Left lung (tissue), 10 donors: ENCODE results near the gene DRP2. TPM values are rescaled to one million over a fixed set of nuclear protein-coding genes. Genes with fewer than 3 reads are reported as not detected.

Experiments
- ATAC-seq: fragments of 200-7000 bp; cut with Tn5 transposase; one replicate; pipeline ENCODE4 v1.9.1; 2020; ENCODE audit warnings: moderate library complexity
- DNase-seq, 4 donors: peaks; one replicate each; pipeline ENCODE4 v3.0.0-alpha.2; 2013 to 2020
- H3K27ac ChIP-seq, 2 donors: fragments of 200-600 bp; sonication (generic) in 1 of 2; one replicate each; pipeline versions ENCODE4 v1.5.0 to v1.8.0; 2020 to 2021
- H3K27me3 ChIP-seq, 2 donors: fragments of 200-600 bp; sonication (generic) in 1 of 2; one replicate each; pipeline versions ENCODE4 v1.5.0 to v1.8.0; 2020 to 2021
- H3K36me3 ChIP-seq, 2 donors: fragments of 200-600 bp; sonication (generic) in 1 of 2; one replicate each; pipeline versions ENCODE4 v1.5.0 to v1.8.0; 2020 to 2021
- H3K4me1 ChIP-seq, 2 donors: fragments of 200-600 bp; one replicate each; pipeline ENCODE4 v1.8.0; 2021
- H3K4me3 ChIP-seq, 2 donors: fragments of 200-600 bp; sonication (generic) in 1 of 2; one replicate each; pipeline versions ENCODE4 v1.5.0 to v1.8.0; 2020 to 2021; ENCODE audit warnings: mild to moderate bottlenecking in 1 of 2
- H3K9me3 ChIP-seq, 2 donors: fragments of 200-600 bp; sonication (generic) in 1 of 2; one replicate each; pipeline versions ENCODE4 v1.5.0 to v1.8.0; 2020 to 2021
- CTCF ChIP-seq, 2 donors: fragments of 200-600 bp; sonication (generic) in 1 of 2; IDR thresholded peaks; one replicate each; pipeline versions ENCODE4 v1.5.0 to v1.8.0; 2021; ENCODE audit warnings: antibody characterized with exemption in 2 of 2
- intact Hi-C, 2 donors: fragments of 100-400 bp; cut with DNase I; formaldehyde crosslinking; loops; one replicate each; pipeline versions ENCODE4 v1.11.2 to v1.14.2; 2022
- polyA plus RNA-seq, 6 donors: library from polyadenylated mRNA; unstranded; fragments of 120-200 nt; gene quantifications; one replicate each; pipeline ENCODE4 v1.2.1, GENCODE V29; 2013; ENCODE audit not compliant: insufficient read length in 6 of 6
- total RNA-seq, 2 donors: library from RNA; stranded (reverse); fragmentation: NEBNext Ultra II Directional; extraction: Animal tissue kit (Norgen Biotek cat#: 25700); gene quantifications; one replicate each; pipeline ENCODE4 v1.2.1, GENCODE V29; 2021
- donor health status: DM: no; HTN: yes; CAD: no.
- donor health status: DM: no; HTN: no; CAD: no.

DRP2 gene
- total and polyA plus RNA-seq, 8 donors: 0.08 to 2.3 (median 1.8) TPM

GRCh38 chrX:101232316-101232715, 12.7 kb downstream of the DRP2 start:
- TF ChIP-seq CTCF (IDR thresholded peaks at IDR 0.05): no peak
- Histone ChIP-seq H3K9me3 (no peaks in the 10 kb centered on the region), H3K4me3 (no peak overlapping the region), H3K36me3 (no peaks in the 10 kb centered on the region), H3K27me3 (peaks cover 0 to 5% of the 10 kb centered on the region in 2 donors), H3K27ac (no peak overlapping the region), H3K4me1 (no peaks in the 10 kb centered on the region)
- no peak for DNase-seq
- intact Hi-C loops: no loop called here
- ATAC-seq: no peak

GRCh38 chrX:101237041-101237440, 17.5 kb downstream of the DRP2 start:
- TF ChIP-seq CTCF (IDR thresholded peaks at IDR 0.05): no peak
- intact Hi-C loops: no loop called here
- no peaks in the 10 kb centered on the region for H3K4me1 ChIP-seq
- H3K27ac ChIP-seq: no peak overlapping the region
- no peaks in the 10 kb centered on the region for H3K36me3 ChIP-seq
- no peak for DNase-seq
- peaks cover 0 to 5% of the 10 kb centered on the region in 2 donors for H3K27me3 ChIP-seq
- ATAC-seq: no peak
- no peak overlapping the region for H3K4me3 ChIP-seq
- H3K9me3 ChIP-seq: no peaks in the 10 kb centered on the region

- no peak for ATAC-seq
These were observed 21.9 kb downstream of the DRP2 start for GRCh38 chrX:101241531-101241930.

GRCh38 chrX:101252634-101253033, 33.0 kb downstream of the DRP2 start:
- DNase-seq (no peak), ATAC-seq (no peak)
- intact Hi-C loops: no loop called here
- Histone ChIP-seq H3K36me3 (no peaks in the 10 kb centered on the region), H3K9me3 (no peaks in the 10 kb centered on the region), H3K4me1 (no peaks in the 10 kb centered on the region), H3K27ac (no peak overlapping the region), H3K27me3 (no peaks in the 10 kb centered on the region), H3K4me3 (no peak overlapping the region)
- no peak for TF ChIP-seq CTCF (IDR thresholded peaks at IDR 0.05)

More at GRCh38 chrX:101241531-101241930, 21.9 kb downstream of the DRP2 start:
- H3K4me1 ChIP-seq: no peaks in the 10 kb centered on the region
- intact Hi-C loops: no loop called here
- no peak overlapping the region for H3K27ac ChIP-seq
- no peak for DNase-seq
- H3K9me3 ChIP-seq: no peaks in the 10 kb centered on the region
- no peak for TF ChIP-seq CTCF (IDR thresholded peaks at IDR 0.05)
- no peaks in the 10 kb centered on the region for H3K27me3 ChIP-seq
- H3K36me3 ChIP-seq: no peaks in the 10 kb centered on the region
- no peak overlapping the region for H3K4me3 ChIP-seq

- H3K9me3 ChIP-seq: no peaks in the 10 kb centered on the region
- no peak for TF ChIP-seq CTCF (IDR thresholded peaks at IDR 0.05)
- ATAC-seq (no peak), DNase-seq (no peak)
- H3K4me3 ChIP-seq: no peak overlapping the region
- no peaks in the 10 kb centered on the region for H3K36me3 ChIP-seq
- no peak overlapping the region for H3K27ac ChIP-seq
- no peaks in the 10 kb centered on the region for H3K4me1 ChIP-seq
- H3K27me3 ChIP-seq: no peaks in the 10 kb centered on the region
- intact Hi-C loops: no loop called here
These were observed 38.1 kb downstream of the DRP2 start for GRCh38 chrX:101257448-101258258.
